HepG2 (cell line): ENCODE measurements around the gene TRIM7. TPM values are rescaled to one million over a fixed set of nuclear protein-coding genes. Genes with fewer than 3 reads are reported as not detected.
A peak's percentile ranks its signal among the peaks of the same experiment; 100 is the strongest.

Experiments used
- HMG20B ChIP-seq: conservative IDR thresholded peaks from 2 replicates; pipeline ENCODE4 v1.6.1; 2016; ENCODE audit warnings: missing genetic modification reagents, missing compliant biosample characterization
- HOXA3 ChIP-seq: sonication (generic); formaldehyde crosslinking; IDR thresholded peaks from 2 replicates; pipeline ENCODE4 v1.5.0; 2020; ENCODE audit warnings: missing genetic modification reagents
- MTF1 ChIP-seq: sonication (generic); formaldehyde crosslinking; IDR thresholded peaks from 2 replicates; pipeline ENCODE4 v1.5.0; 2020; ENCODE audit warnings: missing genetic modification reagents
- SRSF9 ChIP-seq: fragments of 200-400 bp; formaldehyde crosslinking; IDR thresholded peaks from 2 replicates; pipeline ENCODE4 v1.6.1; 2018; ENCODE audit warnings: borderline replicate concordance, mild to moderate bottlenecking, low read depth, low read length; ENCODE audit not compliant: insufficient read depth, poor library complexity, severe bottlenecking
- TARDBP ChIP-seq: sonication (generic); formaldehyde crosslinking; IDR thresholded peaks from 2 replicates; pipeline ENCODE4 v1.8.0; 2022; ENCODE audit warnings: mild to moderate bottlenecking, missing genetic modification reagents
- TSC22D2 ChIP-seq: sonication (generic); formaldehyde crosslinking; IDR thresholded peaks from 2 replicates; pipeline ENCODE4 v1.5.1; 2020; ENCODE audit warnings: missing genetic modification reagents, mild to moderate bottlenecking, borderline replicate concordance
- YEATS4 ChIP-seq: sonication (generic); formaldehyde crosslinking; IDR thresholded peaks from 2 replicates; pipeline ENCODE4 v1.4.0; 2020; ENCODE audit warnings: missing genetic modification reagents, borderline replicate concordance
- ZNF143 ChIP-seq: sonication (generic); formaldehyde crosslinking; IDR thresholded peaks from 2 replicates; pipeline ENCODE4 v1.4.0; 2020; ENCODE audit warnings: missing genetic modification reagents
- ZNF205 ChIP-seq: IDR thresholded peaks from 2 replicates; pipeline ENCODE4 v1.6.1; 2018; ENCODE audit warnings: missing biosample characterization, missing genetic modification reagents
- ZNF558 ChIP-seq: sonication (generic); formaldehyde crosslinking; IDR thresholded peaks from 2 replicates; pipeline ENCODE4 v1.9.0; 2022; ENCODE audit warnings: mild to moderate bottlenecking, missing genetic modification reagents, borderline replicate concordance
- ZNF792 ChIP-seq: IDR thresholded peaks from 2 replicates; pipeline ENCODE4 v1.6.1; 2016
- polyA plus RNA-seq, 8 experiments: library from polyadenylated mRNA; depleted of rRNA in 3 of 8; stranded (reverse) in 7 of 8; unstranded in 1 of 8; fragments of >200 nt; fragmentation: Illumina TruSeq in 4 of 8; extraction: Trizol in 4 of 8; gene quantifications; 2 replicates each; pipeline versions ENCODE4 v1.2.1 to v1.2.3, GENCODE V29; 2011 to 2016; ENCODE audit warnings: low read depth in 4 of 8, missing spikeins in 1 of 8, mixed read lengths in 1 of 8; ENCODE audit not compliant: insufficient read depth in 1 of 8
- total RNA-seq, 5 experiments: library from RNA; depleted of rRNA; stranded (reverse); fragments of >200 nt; fragmentation: Illumina TruSeq; extraction: Trizol; gene quantifications; 2 replicates each; pipeline ENCODE4 v1.2.3, GENCODE V29; 2016; ENCODE audit warnings: low read depth in 1 of 5
- TF ChIP-seq, protein P1 (sequence below): IDR thresholded peaks from 2 replicates; pipeline ENCODE4 v1.6.1; 2016; ENCODE audit warnings: missing compliant biosample characterization, missing genetic modification reagents, borderline replicate concordance
- TF ChIP-seq, protein P2 (sequence below): sonication (generic); formaldehyde crosslinking; IDR thresholded peaks from 2 replicates; pipeline ENCODE4 v1.4.0; 2020; ENCODE audit warnings: mild to moderate bottlenecking, missing genetic modification reagents
- TF ChIP-seq, protein P3 (sequence below): sonication (generic); formaldehyde crosslinking; conservative IDR thresholded peaks from 2 replicates; pipeline ENCODE4 v1.4.0; 2020; ENCODE audit warnings: mild to moderate bottlenecking, missing genetic modification reagents, moderate library complexity
- TF ChIP-seq, protein P4 (sequence below): sonication (generic); formaldehyde crosslinking; IDR thresholded peaks from 2 replicates; pipeline ENCODE4 v1.8.0; 2022; ENCODE audit warnings: missing genetic modification reagents, mild to moderate bottlenecking, moderate library complexity, borderline replicate concordance
- TF ChIP-seq, protein P5 (sequence below): sonication (generic); formaldehyde crosslinking; IDR thresholded peaks from 2 replicates; pipeline ENCODE4 v1.9.0; 2021; ENCODE audit warnings: missing genetic modification reagents, borderline replicate concordance

Gene TRIM7
- total and polyA plus RNA-seq, 2 of the 13 experiments (the other 11 are each of a cell fraction or from before 2014, with no cell fraction given) = 0.13 TPM; not detected in 1

DNA sequence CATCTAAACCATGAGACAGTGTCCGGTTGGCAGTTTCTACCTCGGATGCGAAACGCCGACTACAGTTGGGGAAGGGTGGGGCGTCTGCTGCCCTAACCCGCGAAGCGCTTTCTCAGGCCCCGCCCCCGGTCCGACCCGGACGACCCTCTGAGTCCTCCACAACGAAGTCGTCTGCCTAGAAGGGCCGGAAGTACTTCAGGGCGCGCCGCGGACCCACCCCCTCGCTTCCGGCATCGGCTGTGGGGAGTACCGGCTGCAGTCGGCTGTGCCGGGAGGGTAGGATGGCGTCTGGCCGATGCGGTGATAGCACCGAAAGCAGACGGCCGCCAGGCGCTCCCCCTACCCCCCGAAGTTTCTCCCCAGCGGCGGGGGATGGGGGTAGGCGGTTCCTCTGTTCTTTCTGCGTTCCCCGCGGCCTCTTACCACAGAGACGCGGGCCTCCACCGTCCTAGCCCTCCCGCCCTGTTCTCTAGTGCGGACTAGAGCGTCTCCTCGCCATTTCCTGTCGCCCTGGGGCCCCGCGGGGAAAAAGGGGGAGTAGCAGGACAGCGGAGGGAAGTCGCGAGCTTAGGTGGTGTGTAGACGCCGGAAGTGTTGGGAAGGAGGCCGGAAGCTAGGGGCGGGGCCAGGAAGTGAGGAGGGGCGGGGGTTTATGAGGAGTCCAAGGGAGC, 18.2 kb upstream of the TRIM7 start, which contains the start of gene TRIM41 (continued):
- TF ChIP-seq, protein P1, sequence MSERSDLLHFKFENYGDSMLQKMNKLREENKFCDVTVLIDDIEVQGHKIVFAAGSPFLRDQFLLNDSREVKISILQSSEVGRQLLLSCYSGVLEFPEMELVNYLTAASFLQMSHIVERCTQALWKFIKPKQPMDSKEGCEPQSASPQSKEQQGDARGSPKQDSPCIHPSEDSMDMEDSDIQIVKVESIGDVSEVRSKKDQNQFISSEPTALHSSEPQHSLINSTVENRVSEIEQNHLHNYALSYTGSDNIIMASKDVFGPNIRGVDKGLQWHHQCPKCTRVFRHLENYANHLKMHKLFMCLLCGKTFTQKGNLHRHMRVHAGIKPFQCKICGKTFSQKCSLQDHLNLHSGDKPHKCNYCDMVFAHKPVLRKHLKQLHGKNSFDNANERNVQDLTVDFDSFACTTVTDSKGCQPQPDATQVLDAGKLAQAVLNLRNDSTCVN (CRISPR knock-in tag) = peak; percentile 14; the same call in 1 of the 2 replicates
- TF ChIP-seq YEATS4 (CRISPR knock-in tag) (peak; percentile 82), TARDBP (CRISPR knock-in tag) (peak; percentile 96), SRSF9 (no peak), ZNF792 (CRISPR knock-in tag) (0 out of 2 replicates have a peak, but pooled peaks have one; percentile 14), TSC22D2 (CRISPR knock-in tag) (no peak), MTF1 (CRISPR knock-in tag) (no peak), HMG20B (CRISPR knock-in tag) (no peak; the same call in 1 of the 2 replicates), ZNF143 (no peak; the same call in 1 of the 2 replicates), ZNF558 (peak; percentile 24; the same call in 1 of the 2 replicates), ZNF205 (0 out of 2 replicates have a peak, but pooled peaks have one; percentile 16), HOXA3 (peak; percentile 80)
- TF ChIP-seq, protein P2, sequence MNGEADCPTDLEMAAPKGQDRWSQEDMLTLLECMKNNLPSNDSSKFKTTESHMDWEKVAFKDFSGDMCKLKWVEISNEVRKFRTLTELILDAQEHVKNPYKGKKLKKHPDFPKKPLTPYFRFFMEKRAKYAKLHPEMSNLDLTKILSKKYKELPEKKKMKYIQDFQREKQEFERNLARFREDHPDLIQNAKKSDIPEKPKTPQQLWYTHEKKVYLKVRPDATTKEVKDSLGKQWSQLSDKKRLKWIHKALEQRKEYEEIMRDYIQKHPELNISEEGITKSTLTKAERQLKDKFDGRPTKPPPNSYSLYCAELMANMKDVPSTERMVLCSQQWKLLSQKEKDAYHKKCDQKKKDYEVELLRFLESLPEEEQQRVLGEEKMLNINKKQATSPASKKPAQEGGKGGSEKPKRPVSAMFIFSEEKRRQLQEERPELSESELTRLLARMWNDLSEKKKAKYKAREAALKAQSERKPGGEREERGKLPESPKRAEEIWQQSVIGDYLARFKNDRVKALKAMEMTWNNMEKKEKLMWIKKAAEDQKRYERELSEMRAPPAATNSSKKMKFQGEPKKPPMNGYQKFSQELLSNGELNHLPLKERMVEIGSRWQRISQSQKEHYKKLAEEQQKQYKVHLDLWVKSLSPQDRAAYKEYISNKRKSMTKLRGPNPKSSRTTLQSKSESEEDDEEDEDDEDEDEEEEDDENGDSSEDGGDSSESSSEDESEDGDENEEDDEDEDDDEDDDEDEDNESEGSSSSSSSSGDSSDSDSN = peak; percentile 69; the same call in 1 of the 2 replicates
- TF ChIP-seq, protein P3, sequence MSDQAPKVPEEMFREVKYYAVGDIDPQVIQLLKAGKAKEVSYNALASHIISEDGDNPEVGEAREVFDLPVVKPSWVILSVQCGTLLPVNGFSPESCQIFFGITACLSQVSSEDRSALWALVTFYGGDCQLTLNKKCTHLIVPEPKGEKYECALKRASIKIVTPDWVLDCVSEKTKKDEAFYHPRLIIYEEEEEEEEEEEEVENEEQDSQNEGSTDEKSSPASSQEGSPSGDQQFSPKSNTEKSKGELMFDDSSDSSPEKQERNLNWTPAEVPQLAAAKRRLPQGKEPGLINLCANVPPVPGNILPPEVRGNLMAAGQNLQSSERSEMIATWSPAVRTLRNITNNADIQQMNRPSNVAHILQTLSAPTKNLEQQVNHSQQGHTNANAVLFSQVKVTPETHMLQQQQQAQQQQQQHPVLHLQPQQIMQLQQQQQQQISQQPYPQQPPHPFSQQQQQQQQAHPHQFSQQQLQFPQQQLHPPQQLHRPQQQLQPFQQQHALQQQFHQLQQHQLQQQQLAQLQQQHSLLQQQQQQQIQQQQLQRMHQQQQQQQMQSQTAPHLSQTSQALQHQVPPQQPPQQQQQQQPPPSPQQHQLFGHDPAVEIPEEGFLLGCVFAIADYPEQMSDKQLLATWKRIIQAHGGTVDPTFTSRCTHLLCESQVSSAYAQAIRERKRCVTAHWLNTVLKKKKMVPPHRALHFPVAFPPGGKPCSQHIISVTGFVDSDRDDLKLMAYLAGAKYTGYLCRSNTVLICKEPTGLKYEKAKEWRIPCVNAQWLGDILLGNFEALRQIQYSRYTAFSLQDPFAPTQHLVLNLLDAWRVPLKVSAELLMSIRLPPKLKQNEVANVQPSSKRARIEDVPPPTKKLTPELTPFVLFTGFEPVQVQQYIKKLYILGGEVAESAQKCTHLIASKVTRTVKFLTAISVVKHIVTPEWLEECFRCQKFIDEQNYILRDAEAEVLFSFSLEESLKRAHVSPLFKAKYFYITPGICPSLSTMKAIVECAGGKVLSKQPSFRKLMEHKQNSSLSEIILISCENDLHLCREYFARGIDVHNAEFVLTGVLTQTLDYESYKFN (CRISPR knock-in tag) = peak; percentile 79
- TF ChIP-seq, protein P4, sequence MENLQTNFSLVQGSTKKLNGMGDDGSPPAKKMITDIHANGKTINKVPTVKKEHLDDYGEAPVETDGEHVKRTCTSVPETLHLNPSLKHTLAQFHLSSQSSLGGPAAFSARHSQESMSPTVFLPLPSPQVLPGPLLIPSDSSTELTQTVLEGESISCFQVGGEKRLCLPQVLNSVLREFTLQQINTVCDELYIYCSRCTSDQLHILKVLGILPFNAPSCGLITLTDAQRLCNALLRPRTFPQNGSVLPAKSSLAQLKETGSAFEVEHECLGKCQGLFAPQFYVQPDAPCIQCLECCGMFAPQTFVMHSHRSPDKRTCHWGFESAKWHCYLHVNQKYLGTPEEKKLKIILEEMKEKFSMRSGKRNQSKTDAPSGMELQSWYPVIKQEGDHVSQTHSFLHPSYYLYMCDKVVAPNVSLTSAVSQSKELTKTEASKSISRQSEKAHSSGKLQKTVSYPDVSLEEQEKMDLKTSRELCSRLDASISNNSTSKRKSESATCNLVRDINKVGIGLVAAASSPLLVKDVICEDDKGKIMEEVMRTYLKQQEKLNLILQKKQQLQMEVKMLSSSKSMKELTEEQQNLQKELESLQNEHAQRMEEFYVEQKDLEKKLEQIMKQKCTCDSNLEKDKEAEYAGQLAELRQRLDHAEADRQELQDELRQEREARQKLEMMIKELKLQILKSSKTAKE (CRISPR knock-in tag) = no peak; the same call in 1 of the 2 replicates
- TF ChIP-seq, protein P5, sequence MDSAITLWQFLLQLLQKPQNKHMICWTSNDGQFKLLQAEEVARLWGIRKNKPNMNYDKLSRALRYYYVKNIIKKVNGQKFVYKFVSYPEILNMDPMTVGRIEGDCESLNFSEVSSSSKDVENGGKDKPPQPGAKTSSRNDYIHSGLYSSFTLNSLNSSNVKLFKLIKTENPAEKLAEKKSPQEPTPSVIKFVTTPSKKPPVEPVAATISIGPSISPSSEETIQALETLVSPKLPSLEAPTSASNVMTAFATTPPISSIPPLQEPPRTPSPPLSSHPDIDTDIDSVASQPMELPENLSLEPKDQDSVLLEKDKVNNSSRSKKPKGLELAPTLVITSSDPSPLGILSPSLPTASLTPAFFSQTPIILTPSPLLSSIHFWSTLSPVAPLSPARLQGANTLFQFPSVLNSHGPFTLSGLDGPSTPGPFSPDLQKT (CRISPR knock-in tag) = peak; percentile 72; the same call in 1 of the 2 replicates
